Liver (tissue), 9 donors: ENCODE results near the gene BRD1. TPM values are rescaled to one million over a fixed set of nuclear protein-coding genes. Genes with fewer than 3 reads are reported as not detected.

Source experiments
- DNase-seq: peaks from one replicate; pipeline ENCODE4 v3.0.0-alpha.2; 2017; ENCODE audit warnings: low spot score
- H3K27ac ChIP-seq, 2 donors: one replicate each; pipeline ENCODE4 v1.7.0; 2013; ENCODE audit warnings: inconsistent platforms in 2 of 2, low read length in 2 of 2, control low read depth in 1 of 2, low read depth in 1 of 2, mild to moderate bottlenecking in 1 of 2
- H3K27me3 ChIP-seq, 4 donors: one replicate each; pipeline versions ENCODE4 v1.6.1 to v1.7.0; 2013; ENCODE audit warnings: low read length in 3 of 4, inconsistent platforms in 1 of 4, mild to moderate bottlenecking in 1 of 4, moderate library complexity in 1 of 4; ENCODE audit not compliant: control insufficient read depth in 4 of 4, insufficient read depth in 4 of 4
- H3K36me3 ChIP-seq, 4 donors: one replicate each; pipeline versions ENCODE4 v1.6.1 to v1.7.0; 2013; ENCODE audit warnings: low read length in 3 of 4, mild to moderate bottlenecking in 3 of 4, low read depth in 1 of 4, moderate library complexity in 1 of 4; ENCODE audit not compliant: control insufficient read depth in 4 of 4, insufficient read depth in 3 of 4
- H3K4me1 ChIP-seq, 4 donors: one replicate each; pipeline versions ENCODE4 v1.6.1 to v1.7.0; 2013; ENCODE audit warnings: low read length in 3 of 4, mild to moderate bottlenecking in 3 of 4, moderate library complexity in 1 of 4; ENCODE audit not compliant: control insufficient read depth in 4 of 4, insufficient read depth in 4 of 4
- H3K4me3 ChIP-seq, 3 donors: one replicate each; pipeline versions ENCODE4 v1.6.1 to v1.7.0; 2013; ENCODE audit warnings: low read length in 3 of 3, control low read depth in 1 of 3, low read depth in 1 of 3, mild to moderate bottlenecking in 1 of 3
- H3K9ac ChIP-seq, 2 donors: one replicate each; pipeline ENCODE4 v1.7.0; 2013; ENCODE audit warnings: low read length in 2 of 2, mild to moderate bottlenecking in 2 of 2, moderate library complexity in 2 of 2, control low read depth in 1 of 2, low read depth in 1 of 2
- H3K9me3 ChIP-seq, 4 donors: one replicate each; pipeline versions ENCODE4 v1.6.1 to v1.7.0; 2013; ENCODE audit warnings: low read length in 3 of 4; ENCODE audit not compliant: control insufficient read depth in 4 of 4
- EGR1 ChIP-seq, 2 donors: IDR thresholded peaks; 2 replicates each; pipeline ENCODE4 v1.6.1; 2016 to 2018; ENCODE audit warnings: antibody characterized with exemption in 2 of 2, low read depth in 2 of 2
- FOXA1 ChIP-seq: IDR thresholded peaks from 2 replicates; pipeline ENCODE4 v1.6.1; 2016; ENCODE audit warnings: antibody characterized with exemption
- FOXA2 ChIP-seq: IDR thresholded peaks from 2 replicates; pipeline ENCODE4 v1.6.1; 2016; ENCODE audit warnings: antibody characterized with exemption
- GABPA ChIP-seq, 2 donors: IDR thresholded peaks in 1 of 2; conservative IDR thresholded peaks in 1 of 2; 2 replicates each; pipeline ENCODE4 v1.6.1; 2016; ENCODE audit warnings: antibody characterized with exemption in 2 of 2, mild to moderate bottlenecking in 1 of 2, moderate library complexity in 1 of 2
- HNF4A ChIP-seq, 2 donors: conservative IDR thresholded peaks; 2 replicates each; pipeline ENCODE4 v1.6.1; 2016; ENCODE audit warnings: antibody characterized with exemption in 2 of 2, mild to moderate bottlenecking in 2 of 2
- HNF4G ChIP-seq: IDR thresholded peaks from 2 replicates; pipeline ENCODE4 v1.6.1; 2016; ENCODE audit warnings: antibody characterized with exemption
- JUND ChIP-seq, 2 donors: IDR thresholded peaks; 2 replicates each; pipeline ENCODE4 v1.6.1; 2016; ENCODE audit warnings: antibody characterized with exemption in 2 of 2
- NR2F2 ChIP-seq: IDR thresholded peaks from 2 replicates; pipeline ENCODE4 v1.6.1; 2016; ENCODE audit warnings: antibody characterized with exemption
- RAD21 ChIP-seq, 2 donors: IDR thresholded peaks; 2 replicates each; pipeline ENCODE4 v1.6.1; 2016; ENCODE audit warnings: antibody characterized with exemption in 2 of 2, mild to moderate bottlenecking in 2 of 2
- RXRA ChIP-seq, 2 donors: IDR thresholded peaks; 2 replicates each; pipeline ENCODE4 v1.6.1; 2017 to 2018; ENCODE audit warnings: antibody characterized with exemption in 2 of 2, mild to moderate bottlenecking in 1 of 2
- SP1 ChIP-seq: IDR thresholded peaks from 2 replicates; pipeline ENCODE4 v1.6.1; 2018; ENCODE audit warnings: antibody characterized with exemption, mild to moderate bottlenecking
- TAF1 ChIP-seq: conservative IDR thresholded peaks from 2 replicates; pipeline ENCODE4 v1.6.1; 2016; ENCODE audit warnings: antibody characterized with exemption, mild to moderate bottlenecking
- YY1 ChIP-seq: IDR thresholded peaks from 2 replicates; pipeline ENCODE4 v1.6.1; 2016; ENCODE audit warnings: antibody characterized with exemption, mild to moderate bottlenecking
- WGBS: extraction: QIAGEN DNeasy Blood & Tissue Kit; methylation state at CpG from one replicate; pipeline ENCODE4 v1.1.7; 2013; 5-methylcytosine and 5-hydroxymethylcytosine counted together
- polyA plus RNA-seq, 2 donors: library from polyadenylated mRNA; stranded (reverse) in 1 of 2; unstranded in 1 of 2; fragments of 200-250 nt in 1 of 2; fragments of >200 nt in 1 of 2; fragmentation: Nextera tagmentation in 1 of 2; extraction: Ambion mirVana in 1 of 2; gene quantifications; one replicate each; pipeline versions ENCODE4 v1.2.1 to v1.2.3, GENCODE V29; 2013 to 2015
- total RNA-seq, 2 donors: library from RNA; depleted of rRNA; stranded (reverse); fragments of >200 nt; gene quantifications; one replicate each; pipeline ENCODE4 v1.2.3, GENCODE V29; 2014
- TF ChIP-seq, protein P1 (sequence below): IDR thresholded peaks from 2 replicates; pipeline ENCODE4 v1.6.1; 2016; ENCODE audit warnings: antibody characterized with exemption
- TF ChIP-seq, protein P2 (sequence below): fragments of 150-350 bp; IDR thresholded peaks from 2 replicates; pipeline ENCODE4 v1.5.1; 2017; ENCODE audit warnings: improper control_type of control experiment, low read depth, low read length; ENCODE audit not compliant: missing input control
- TF ChIP-seq, protein P3 (sequence below): IDR thresholded peaks from 2 replicates; pipeline ENCODE4 v1.6.1; 2016; ENCODE audit warnings: antibody characterized with exemption
- TF ChIP-seq, protein P4 (sequence below): IDR thresholded peaks from 2 replicates; pipeline ENCODE4 v1.6.1; 2016; ENCODE audit warnings: antibody characterized with exemption
- TF ChIP-seq, protein P5 (sequence below): IDR thresholded peaks from 2 replicates; pipeline ENCODE4 v1.6.1; 2016; ENCODE audit warnings: antibody characterized with exemption, mild to moderate bottlenecking
- donor health status: healthy.
- donor health status: healthy.
- donor health status: healthy.
- donor health status: healthy.
- donor health status: healthy.

The BRD1 gene
- total and polyA plus RNA-seq, 4 donors, result 3.3 to 20.7 (median 11.6) TPM

GRCh38 chr22:49753961-49754695, 73.5 kb downstream of the BRD1 start (continued):
- TF ChIP-seq FOXA2, result no peak
- no peak for TF ChIP-seq YY1
- TF ChIP-seq, protein P1, sequence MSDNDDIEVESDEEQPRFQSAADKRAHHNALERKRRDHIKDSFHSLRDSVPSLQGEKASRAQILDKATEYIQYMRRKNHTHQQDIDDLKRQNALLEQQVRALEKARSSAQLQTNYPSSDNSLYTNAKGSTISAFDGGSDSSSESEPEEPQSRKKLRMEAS, result no peak
- TF ChIP-seq NR2F2, result no peak
- no peak for TF ChIP-seq SP1

GRCh38 chr22:49753276-49753890, 74.3 kb downstream of the BRD1 start:
- WGBS, result 86% methylated on average over 20 of the region's 20 CpGs
- no peak for DNase-seq
- H3K27me3 ChIP-seq, result peaks cover 0 to 2% (median 0%) of the 10 kb centered on the region in 4 donors
- TF ChIP-seq FOXA2, result no peak
- TF ChIP-seq SP1, result no peak
- TF ChIP-seq, protein P2, sequence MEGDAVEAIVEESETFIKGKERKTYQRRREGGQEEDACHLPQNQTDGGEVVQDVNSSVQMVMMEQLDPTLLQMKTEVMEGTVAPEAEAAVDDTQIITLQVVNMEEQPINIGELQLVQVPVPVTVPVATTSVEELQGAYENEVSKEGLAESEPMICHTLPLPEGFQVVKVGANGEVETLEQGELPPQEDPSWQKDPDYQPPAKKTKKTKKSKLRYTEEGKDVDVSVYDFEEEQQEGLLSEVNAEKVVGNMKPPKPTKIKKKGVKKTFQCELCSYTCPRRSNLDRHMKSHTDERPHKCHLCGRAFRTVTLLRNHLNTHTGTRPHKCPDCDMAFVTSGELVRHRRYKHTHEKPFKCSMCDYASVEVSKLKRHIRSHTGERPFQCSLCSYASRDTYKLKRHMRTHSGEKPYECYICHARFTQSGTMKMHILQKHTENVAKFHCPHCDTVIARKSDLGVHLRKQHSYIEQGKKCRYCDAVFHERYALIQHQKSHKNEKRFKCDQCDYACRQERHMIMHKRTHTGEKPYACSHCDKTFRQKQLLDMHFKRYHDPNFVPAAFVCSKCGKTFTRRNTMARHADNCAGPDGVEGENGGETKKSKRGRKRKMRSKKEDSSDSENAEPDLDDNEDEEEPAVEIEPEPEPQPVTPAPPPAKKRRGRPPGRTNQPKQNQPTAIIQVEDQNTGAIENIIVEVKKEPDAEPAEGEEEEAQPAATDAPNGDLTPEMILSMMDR, result no peak
- no peak for TF ChIP-seq HNF4G
- TF ChIP-seq GABPA (IDR thresholded peaks at IDR 0.05 in 1 of 2, conservative IDR thresholded peaks at IDR 0.05 in 1 of 2), result no peak
- TF ChIP-seq RXRA (IDR thresholded peaks at IDR 0.05), result no peak
- TF ChIP-seq, protein P3, sequence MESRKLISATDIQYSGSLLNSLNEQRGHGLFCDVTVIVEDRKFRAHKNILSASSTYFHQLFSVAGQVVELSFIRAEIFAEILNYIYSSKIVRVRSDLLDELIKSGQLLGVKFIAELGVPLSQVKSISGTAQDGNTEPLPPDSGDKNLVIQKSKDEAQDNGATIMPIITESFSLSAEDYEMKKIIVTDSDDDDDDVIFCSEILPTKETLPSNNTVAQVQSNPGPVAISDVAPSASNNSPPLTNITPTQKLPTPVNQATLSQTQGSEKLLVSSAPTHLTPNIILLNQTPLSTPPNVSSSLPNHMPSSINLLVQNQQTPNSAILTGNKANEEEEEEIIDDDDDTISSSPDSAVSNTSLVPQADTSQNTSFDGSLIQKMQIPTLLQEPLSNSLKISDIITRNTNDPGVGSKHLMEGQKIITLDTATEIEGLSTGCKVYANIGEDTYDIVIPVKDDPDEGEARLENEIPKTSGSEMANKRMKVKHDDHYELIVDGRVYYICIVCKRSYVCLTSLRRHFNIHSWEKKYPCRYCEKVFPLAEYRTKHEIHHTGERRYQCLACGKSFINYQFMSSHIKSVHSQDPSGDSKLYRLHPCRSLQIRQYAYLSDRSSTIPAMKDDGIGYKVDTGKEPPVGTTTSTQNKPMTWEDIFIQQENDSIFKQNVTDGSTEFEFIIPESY, result no peak
- TF ChIP-seq HNF4A (conservative IDR thresholded peaks at IDR 0.05), result no peak
- no peak for TF ChIP-seq RAD21 (IDR thresholded peaks at IDR 0.05)
- TF ChIP-seq JUND (IDR thresholded peaks at IDR 0.05), result no peak
- TF ChIP-seq FOXA1, result no peak
- TF ChIP-seq, protein P1, result no peak
- TF ChIP-seq, protein P4, sequence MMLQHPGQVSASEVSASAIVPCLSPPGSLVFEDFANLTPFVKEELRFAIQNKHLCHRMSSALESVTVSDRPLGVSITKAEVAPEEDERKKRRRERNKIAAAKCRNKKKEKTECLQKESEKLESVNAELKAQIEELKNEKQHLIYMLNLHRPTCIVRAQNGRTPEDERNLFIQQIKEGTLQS, result no peak
- TF ChIP-seq YY1, result no peak
- TF ChIP-seq EGR1 (IDR thresholded peaks at IDR 0.05; ENCODE audit: low read depth in 2 of 2), result no peak
- TF ChIP-seq, protein P5, sequence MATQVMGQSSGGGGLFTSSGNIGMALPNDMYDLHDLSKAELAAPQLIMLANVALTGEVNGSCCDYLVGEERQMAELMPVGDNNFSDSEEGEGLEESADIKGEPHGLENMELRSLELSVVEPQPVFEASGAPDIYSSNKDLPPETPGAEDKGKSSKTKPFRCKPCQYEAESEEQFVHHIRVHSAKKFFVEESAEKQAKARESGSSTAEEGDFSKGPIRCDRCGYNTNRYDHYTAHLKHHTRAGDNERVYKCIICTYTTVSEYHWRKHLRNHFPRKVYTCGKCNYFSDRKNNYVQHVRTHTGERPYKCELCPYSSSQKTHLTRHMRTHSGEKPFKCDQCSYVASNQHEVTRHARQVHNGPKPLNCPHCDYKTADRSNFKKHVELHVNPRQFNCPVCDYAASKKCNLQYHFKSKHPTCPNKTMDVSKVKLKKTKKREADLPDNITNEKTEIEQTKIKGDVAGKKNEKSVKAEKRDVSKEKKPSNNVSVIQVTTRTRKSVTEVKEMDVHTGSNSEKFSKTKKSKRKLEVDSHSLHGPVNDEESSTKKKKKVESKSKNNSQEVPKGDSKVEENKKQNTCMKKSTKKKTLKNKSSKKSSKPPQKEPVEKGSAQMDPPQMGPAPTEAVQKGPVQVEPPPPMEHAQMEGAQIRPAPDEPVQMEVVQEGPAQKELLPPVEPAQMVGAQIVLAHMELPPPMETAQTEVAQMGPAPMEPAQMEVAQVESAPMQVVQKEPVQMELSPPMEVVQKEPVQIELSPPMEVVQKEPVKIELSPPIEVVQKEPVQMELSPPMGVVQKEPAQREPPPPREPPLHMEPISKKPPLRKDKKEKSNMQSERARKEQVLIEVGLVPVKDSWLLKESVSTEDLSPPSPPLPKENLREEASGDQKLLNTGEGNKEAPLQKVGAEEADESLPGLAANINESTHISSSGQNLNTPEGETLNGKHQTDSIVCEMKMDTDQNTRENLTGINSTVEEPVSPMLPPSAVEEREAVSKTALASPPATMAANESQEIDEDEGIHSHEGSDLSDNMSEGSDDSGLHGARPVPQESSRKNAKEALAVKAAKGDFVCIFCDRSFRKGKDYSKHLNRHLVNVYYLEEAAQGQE, result no peak
- TF ChIP-seq TAF1, result no peak
- TF ChIP-seq NR2F2, result no peak
- H3K9ac ChIP-seq, result no peak overlapping the region
- no peaks in the 10 kb centered on the region for H3K4me1 ChIP-seq
- H3K27ac ChIP-seq, result no peak overlapping the region
- H3K4me3 ChIP-seq, result no peak overlapping the region
- H3K9me3 ChIP-seq, result no peaks in the 10 kb centered on the region
- no peaks in the 10 kb centered on the region for H3K36me3 ChIP-seq
